Cerebellar nuclear complex (tissue), 1 donor: Measurements from ENCODE around the gene SPON1.
A peak's percentile ranks its signal among the peaks of the same experiment; 100 is the strongest.
"Not testable (repeated sequence)": the region's sequence is repeated elsewhere in the genome, so short reads cannot be mapped to it uniquely, and the experiment has no call there.

Experiments
- DNase-seq, 2 experiments: peaks; one replicate each; lab custom pipeline; 2025; lab: John Stamatoyannopoulos, UW

Gene SPON1

DNA sequence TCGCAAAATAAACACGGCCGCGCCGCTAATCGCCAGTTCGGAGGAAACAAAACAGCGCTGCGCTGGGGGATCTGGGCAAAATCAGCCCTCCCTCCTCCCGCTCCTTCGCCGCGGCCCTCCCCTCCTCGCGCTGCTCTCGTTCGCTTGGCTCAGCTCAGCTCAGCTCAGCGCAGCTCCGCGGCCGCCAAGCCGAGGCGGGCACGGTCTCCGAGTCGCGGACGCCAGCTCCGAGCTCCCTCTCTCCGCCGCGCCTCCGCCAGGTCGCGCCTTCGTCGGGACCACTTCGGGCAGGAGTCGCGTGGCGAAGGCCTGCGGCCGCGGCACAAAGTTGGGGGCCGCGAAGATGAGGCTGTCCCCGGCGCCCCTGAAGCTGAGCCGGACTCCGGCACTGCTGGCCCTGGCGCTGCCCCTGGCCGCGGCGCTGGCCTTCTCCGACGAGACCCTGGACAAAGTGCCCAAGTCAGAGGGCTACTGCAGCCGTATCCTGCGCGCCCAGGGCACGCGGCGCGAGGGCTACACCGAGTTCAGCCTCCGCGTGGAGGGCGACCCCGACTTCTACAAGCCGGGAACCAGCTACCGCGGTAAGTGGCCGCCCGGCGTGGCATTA lies at the start of gene SPON1:
SPON1 (plus strand) TSS at position 162 of the 607 bp plus-strand sequence; CDS start at position 344, 182 bp downstream.
- DNase-seq, result peak in 1 of 2 experiments; percentile 37

- DNase-seq, result no peak
Observed at GRCh38 chr11:13917264-13917663, 45.3 kb upstream of the SPON1 start.

DNA sequence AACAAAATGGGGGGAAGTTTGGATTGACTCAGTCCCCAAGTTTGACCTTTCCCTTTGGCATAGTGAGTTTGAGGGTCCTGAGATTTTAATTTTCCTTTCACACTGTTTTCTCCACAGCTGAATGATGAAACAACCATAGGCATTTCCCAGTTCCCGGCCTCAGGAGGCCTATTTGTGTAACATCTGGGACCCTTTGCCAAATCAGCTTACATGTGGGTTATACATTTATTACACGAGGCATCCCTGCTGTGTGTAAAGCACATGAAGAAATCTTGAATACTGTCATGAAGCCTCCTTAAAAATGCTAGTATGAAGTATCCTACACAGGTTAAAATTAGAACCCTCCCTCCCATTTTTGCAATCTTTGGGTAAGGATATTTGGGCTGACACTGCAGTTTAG lies 44.6 kb upstream of the SPON1 start:
- DNase-seq, result no peak

GRCh38 chr11:13920756-13921155 lies 41.8 kb upstream of the SPON1 start:
- DNase-seq, result no peak

DNA sequence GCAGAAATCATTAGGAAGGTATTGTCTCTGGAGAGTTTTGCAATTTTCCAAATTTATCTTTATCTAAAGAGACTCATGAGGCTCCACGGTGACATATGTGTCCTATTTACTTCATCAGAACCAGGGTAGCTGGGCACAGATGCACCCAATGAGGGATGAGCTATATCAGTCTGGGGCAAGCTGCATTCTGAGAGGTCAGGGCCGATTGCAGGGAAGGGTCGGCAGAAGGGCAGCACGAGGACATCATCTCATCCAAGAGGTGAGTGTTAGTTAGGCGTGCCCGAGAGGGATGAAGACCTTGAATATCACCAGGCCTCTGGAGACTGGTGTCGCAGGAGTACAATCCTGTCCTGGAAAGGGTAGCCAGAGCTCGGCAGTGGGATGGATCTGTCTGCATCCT lies 41.0 kb upstream of the SPON1 start:
- DNase-seq, result no peak

DNA sequence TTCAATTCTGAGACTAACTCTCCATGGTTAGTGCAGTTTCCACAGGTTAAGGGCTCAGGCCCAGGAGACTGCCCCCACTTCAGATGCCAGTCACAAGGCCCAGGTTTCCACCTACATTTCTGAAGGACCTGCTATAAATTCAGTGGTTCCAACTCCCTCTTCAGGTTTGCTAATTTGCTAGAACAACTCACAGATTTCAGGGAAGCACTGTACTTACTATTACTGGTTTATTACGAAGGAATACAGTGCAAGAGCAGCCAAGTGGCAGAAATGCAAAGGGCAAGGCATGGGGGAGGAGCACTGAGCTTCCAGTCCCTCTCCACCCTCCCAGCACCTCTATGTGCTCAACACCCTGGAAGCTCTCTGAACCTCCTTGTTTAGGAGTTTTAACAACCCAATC lies 39.3 kb upstream of the SPON1 start:
- DNase-seq, result no peak

- no peak for DNase-seq
Observed at GRCh38 chr11:13923716-13924650, 38.5 kb upstream of the SPON1 start.

GRCh38 chr11:13924801-13925327 lies 37.7 kb upstream of the SPON1 start:
- DNase-seq, result no peak

DNA sequence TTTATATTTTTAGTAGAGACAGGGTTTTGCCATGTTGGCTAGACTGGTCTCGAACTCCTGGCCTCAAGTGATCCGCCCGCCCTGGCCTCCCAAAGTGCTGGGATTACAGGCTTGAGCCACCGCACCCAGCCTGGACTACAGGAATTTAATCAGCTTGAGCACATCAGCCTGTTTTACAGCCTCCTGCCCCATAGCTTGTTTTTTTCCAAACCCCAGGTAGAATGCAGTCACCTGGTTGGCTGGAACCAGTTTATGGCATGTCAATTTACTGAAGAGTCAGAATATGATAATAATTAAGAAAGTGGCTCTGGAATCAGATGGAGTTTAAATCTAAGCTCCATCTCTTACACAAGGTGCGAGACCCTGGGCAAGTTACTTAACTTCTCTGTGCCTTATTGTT lies 36.2 kb upstream of the SPON1 start:
- not testable (repeated sequence) for DNase-seq

DNA sequence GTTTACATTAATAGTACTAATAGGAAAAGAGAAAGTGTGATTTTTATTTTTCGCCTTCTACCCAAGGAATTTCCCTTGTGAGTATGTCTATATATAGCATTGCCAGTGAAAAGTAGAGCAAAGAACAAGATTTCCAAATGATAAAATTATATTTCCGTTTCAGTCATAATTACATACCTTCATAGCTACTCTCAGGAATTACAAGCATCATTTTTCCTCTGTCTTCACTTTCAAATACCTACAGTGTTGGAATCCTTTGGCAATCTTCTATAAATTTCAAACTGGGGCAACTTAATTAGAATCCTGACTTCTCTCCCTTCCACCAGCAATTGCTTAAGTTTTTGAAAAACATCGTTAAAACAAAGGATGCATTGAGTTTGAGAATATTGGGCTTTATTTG lies 35.5 kb upstream of the SPON1 start:
- DNase-seq, result no peak

DNA sequence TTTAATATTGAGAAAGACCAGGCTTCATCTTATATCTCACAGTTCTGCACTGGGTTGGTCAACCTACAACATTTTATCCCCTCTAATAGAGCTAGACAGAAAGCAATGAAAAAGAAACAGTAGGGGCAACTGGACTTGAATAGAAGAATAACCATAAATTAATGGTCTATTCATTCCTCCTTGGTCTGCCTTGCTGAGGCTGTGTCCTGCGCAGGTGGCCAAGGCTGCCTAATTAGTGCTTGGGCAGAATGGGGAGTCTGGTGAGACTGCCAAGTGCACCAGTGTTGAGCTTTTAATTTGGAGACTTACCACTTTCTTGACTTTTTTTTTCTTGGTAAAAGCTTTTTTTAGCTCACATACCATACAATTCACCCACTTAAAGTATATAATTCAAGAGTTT lies 35.0 kb upstream of the SPON1 start:
- no peak for DNase-seq

DNA sequence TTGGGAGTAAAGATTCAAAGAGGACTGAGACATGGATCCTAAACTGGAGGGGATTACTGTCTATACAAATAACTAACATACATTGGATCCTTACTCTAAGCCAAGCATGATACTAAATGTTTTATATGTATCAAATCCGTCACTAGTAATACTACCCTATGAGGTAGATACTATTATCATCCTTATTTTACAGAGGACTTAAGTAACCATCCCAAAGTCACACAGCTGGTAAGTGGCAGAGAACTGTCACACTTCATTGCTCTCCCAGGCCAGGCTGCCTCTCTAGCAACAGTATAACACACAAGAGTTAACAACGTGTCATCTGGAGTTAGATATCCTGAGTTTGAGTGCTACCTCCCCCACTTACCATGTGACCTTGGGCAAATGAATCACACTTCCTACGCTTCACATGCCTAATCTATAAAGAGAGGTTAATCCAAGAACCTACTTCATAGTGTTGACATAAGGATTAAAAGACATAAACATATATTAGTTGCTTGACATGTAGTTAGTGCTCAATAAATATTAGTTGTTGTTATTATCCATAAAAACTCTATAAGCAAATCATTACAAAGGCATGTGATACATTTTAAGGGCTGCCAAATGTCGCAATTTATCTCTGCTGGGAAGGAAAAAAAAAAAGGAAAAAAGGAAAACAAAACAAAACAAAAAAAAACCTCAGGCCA lies 33.8 kb upstream of the SPON1 start:
- DNase-seq, result no peak

- DNase-seq, result no peak
Observed at GRCh38 chr11:13929395-13929891, 33.1 kb upstream of the SPON1 start.

DNA sequence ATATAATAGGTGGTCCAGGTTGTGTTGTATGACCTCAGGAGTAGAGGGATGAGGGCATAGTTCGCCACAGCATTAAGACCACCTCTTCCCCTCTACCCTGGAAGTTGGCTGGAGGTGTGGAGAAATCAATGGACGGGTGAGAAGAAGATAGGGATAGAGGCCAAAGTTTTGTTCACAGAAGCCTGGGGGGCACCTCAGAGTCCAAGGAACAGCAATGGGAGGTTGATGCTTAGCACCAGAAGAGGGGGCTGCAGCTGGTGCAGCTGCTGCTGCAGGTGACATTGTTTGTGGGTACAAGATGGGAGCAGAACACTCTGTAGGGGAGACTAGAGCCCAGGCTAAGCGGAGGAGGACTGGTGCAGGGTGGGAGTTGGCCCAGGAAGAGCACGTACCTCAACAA lies 31.2 kb upstream of the SPON1 start:
- DNase-seq, result no peak

DNA sequence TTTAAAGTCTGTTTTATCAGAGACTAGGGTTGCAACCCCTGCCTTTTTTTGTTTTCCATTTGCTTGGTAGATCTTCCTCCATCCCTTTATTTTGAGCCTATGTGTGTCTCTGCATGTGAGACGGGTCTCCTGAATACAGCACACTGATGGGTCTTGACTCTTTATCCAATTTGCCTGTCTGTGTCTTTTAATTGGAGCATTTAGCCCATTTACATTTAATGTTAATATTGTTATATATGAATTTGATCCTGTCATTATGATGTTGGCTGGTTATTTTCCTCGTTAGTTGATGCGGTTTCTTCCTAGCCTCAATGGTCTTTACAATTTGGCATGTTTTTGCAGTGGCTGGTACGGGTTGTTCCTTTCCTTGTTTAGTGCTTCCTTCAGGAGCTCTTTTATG lies 25.4 kb upstream of the SPON1 start:
- not testable (repeated sequence) for DNase-seq

- DNase-seq, result not testable (repeated sequence)
Observed at GRCh38 chr11:13938829-13939228, 23.7 kb upstream of the SPON1 start.

GRCh38 chr11:13939961-13940906 lies 22.3 kb upstream of the SPON1 start:
- DNase-seq, result no peak

- no peak for DNase-seq
Observed at GRCh38 chr11:13940907-13941256, 21.6 kb upstream of the SPON1 start.

GRCh38 chr11:13941775-13942174 lies 20.7 kb upstream of the SPON1 start:
- DNase-seq, result no peak

DNA sequence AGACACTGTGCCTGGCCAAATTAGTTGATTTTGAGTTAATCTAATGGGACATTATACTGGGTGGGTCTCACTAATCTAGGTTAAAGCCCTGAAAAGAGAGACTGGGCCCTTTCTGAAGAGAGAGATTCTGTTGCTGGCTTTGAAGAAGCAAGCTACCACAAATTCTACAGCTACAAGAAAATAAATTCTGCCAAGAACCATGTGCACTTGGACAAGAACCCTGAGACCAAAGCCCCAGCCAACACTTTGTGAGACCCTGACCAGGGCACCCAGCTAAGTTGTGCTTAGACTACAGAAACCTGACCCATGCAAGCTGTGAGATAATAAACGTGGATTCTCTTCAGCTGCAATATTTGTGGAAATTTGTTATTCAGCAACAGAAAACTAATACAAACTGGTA lies 20.1 kb upstream of the SPON1 start:
- DNase-seq, result no peak

DNA sequence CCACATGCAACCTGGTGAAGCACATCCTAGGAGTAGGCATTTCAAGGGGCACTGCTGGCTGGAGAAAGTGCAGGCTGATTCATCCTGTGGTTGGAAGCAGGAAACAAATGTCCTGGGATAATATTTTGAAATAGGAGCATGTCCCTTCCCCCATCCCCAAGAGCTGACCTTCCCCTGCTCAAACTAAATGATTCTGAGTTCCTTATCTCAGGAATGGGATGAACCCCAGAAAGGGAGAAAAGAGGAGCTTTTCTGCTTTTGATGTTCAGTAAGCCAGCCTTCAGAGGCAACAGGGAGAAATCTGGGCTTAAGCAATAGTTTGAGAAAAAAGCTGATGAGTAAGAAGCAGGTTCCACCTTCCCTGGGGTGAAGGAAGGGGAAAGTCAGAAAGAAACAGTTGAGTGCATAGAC lies 19.5 kb upstream of the SPON1 start:
- DNase-seq, result no peak
